Stomach (tissue), 9 donors: Measurements from ENCODE around the gene EBNA1BP2. TPM values are rescaled to one million over a fixed set of nuclear protein-coding genes. Genes with fewer than 3 reads are reported as not detected.

Experiments
- DNase-seq, 2 donors: peaks; one replicate each; pipeline versions ENCODE4 v3.0.0 to v3.0.0-alpha.2; 2013 to 2019
- H3K27ac ChIP-seq, 5 donors: fragments of 200-600 bp in 4 of 5; sonication (generic) in 4 of 5; one replicate each; pipeline ENCODE4 v1.5.1; 2013 to 2019; ENCODE audit warnings: mild to moderate bottlenecking in 1 of 5, moderate library complexity in 1 of 5
- H3K27me3 ChIP-seq, 3 donors: fragments of 200-600 bp; sonication (generic); one replicate each; pipeline ENCODE4 v1.5.1; 2017 to 2019; ENCODE audit warnings: mixed run types in 1 of 3
- H3K36me3 ChIP-seq, 4 donors: fragments of 200-600 bp; sonication (generic); 1 replicate in 3 of 4; 2 replicates in 1 of 4; pipeline ENCODE4 v1.5.1; 2016 to 2019
- H3K4me1 ChIP-seq, 4 donors: fragments of 200-600 bp; sonication (generic); one replicate each; pipeline ENCODE4 v1.5.1; 2016 to 2019
- H3K4me3 ChIP-seq, 4 donors: fragments of 200-600 bp; sonication (generic) in 3 of 4; one replicate each; pipeline ENCODE4 v1.5.1; 2016 to 2019; ENCODE audit warnings: mild to moderate bottlenecking in 1 of 4
- H3K9me3 ChIP-seq, 4 donors: fragments of 200-600 bp; sonication (generic); one replicate each; pipeline ENCODE4 v1.5.1; 2016 to 2019
- EP300 ChIP-seq: sonication (generic); formaldehyde crosslinking; IDR thresholded peaks from one replicate; pipeline ENCODE4 v1.6.1; 2017; ENCODE audit warnings: antibody characterized with exemption
- POLR2A ChIP-seq, 4 donors: fragments of 450-650 bp; IDR thresholded peaks; one replicate each; pipeline ENCODE4 v1.6.1; 2016; ENCODE audit warnings: antibody characterized with exemption in 4 of 4, control low read depth in 2 of 4, mild to moderate bottlenecking in 1 of 4, moderate library complexity in 1 of 4
- POLR2AphosphoS5 ChIP-seq, 3 donors: sonication (generic); formaldehyde crosslinking; IDR thresholded peaks; one replicate each; pipeline ENCODE4 v1.6.1; 2016; ENCODE audit warnings: antibody characterized with exemption in 3 of 3
- WGBS, 5 donors: extraction: QIAGEN DNeasy Blood & Tissue Kit in 3 of 5; methylation state at CpG; one replicate each; pipeline versions ENCODE4 v1.1.5 to v1.1.7; 2013 to 2018; 5-methylcytosine and 5-hydroxymethylcytosine counted together
- intact Hi-C: fragments of 100-400 bp; cut with DNase I; formaldehyde crosslinking; loops from one replicate; pipeline ENCODE4 v1.15.1; 2023; ENCODE audit warnings: low total_unique reads
- polyA plus RNA-seq, 3 donors: library from polyadenylated mRNA; stranded (reverse); fragments of 200-250 nt; gene quantifications; one replicate each; pipeline ENCODE4 v1.2.3, GENCODE V29; 2013
- total RNA-seq, 5 donors: library from RNA; depleted of rRNA; stranded (reverse); fragments of >200 nt; gene quantifications; one replicate each; pipeline versions ENCODE4 v1.1.0 to v1.2.3, GENCODE V29; 2014 to 2016
- TF ChIP-seq, protein P1 (sequence below), 7 experiments: fragments of 450-650 bp in 4 of 7; fragments of 200-600 bp in 3 of 7; sonication (generic) in 3 of 7; IDR thresholded peaks; one replicate each; pipeline ENCODE4 v1.5.1; 2016 to 2019; ENCODE audit warnings: antibody characterized with exemption in 7 of 7, control low read depth in 2 of 7, mild to moderate bottlenecking in 1 of 7
- donor health status: healthy with polysubstance abuse.
- donor health status: Bipolar disorder and iron deficiency.
- donor health status: healthy.

The EBNA1BP2 gene
- total and polyA plus RNA-seq, 8 donors: 4.1 to 58.9 (median 47.9) TPM

DNA sequence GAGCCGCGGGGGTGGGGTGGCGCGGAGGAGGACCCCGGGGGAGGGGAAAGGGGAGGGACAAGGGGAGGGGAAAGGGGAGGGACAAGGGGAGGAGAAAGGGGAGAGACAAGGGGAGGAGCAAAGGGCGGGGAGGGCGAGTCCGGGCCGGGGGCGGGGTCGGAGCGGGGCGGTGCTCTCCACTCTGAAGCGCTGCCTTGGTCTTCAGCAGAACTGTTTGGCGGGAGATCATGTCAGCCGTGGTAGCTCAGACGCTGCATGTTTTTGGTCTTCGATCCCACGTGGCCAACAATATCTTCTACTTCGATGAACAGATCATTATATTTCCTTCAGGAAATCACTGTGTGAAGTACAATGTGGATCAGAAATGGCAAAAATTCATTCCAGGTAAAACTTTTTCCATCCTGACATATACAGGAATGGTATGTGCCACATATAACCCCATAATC lies 460 bp upstream of the EBNA1BP2 start:
- Histone ChIP-seq H3K27me3 (peaks cover 0 to 16% (median 4%) of the 10 kb centered on the region in 3 donors), H3K4me1 (peaks cover 14 to 23% (median 18%) of the 10 kb centered on the region in 4 donors), H3K36me3 (peaks cover 15 to 31% (median 29%) of the 10 kb centered on the region in 4 donors), H3K27ac (peak overlapping the region in 4 of 5 donors; percentile 35 to 74 (median 54)), H3K4me3 (peak overlapping the region; percentile 60 to 97 (median 74)), H3K9me3 (no peaks in the 10 kb centered on the region)
- TF ChIP-seq POLR2AphosphoS5 (IDR thresholded peaks at IDR 0.05) (peak in 1 of 3 donors; percentile 60), EP300 (no peak)
- intact Hi-C loops: no loop called here
- peak; percentile 86 to 95 for DNase-seq
- 1 to 3% (median 1%) methylated on average over 13 to 20 of the region's 20 CpGs for WGBS, 5 donors

DNA sequence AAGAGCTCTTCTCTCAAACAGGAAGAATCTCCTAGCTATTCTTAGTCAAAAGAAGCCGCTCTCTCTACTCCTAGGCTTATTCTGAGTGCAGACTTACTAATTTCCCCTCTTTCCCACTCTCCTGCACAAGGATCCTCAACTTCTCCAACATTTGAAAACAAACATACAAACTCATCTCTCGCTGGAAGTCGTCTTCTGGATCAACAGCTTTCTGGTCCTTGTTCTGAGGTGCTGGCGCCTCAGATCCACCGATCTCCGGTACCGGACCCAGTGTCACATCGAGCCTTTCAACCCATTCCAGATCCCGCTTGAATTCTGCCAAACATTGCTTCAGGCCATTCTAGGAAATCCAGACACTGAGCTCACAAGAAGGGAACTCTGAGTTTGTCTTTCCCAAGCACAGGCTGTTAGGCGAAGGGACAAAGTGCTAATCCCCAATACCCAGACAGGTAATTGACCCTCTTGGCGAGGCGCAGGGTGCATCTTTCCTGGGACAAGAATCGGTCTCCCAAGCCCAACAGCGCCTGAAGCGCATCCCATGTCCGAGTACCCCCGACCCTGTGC lies 696 bp downstream of the EBNA1BP2 start:
- no peak for TF ChIP-seq EP300
- TF ChIP-seq POLR2AphosphoS5 (IDR thresholded peaks at IDR 0.05): no peak
- TF ChIP-seq, protein P1, sequence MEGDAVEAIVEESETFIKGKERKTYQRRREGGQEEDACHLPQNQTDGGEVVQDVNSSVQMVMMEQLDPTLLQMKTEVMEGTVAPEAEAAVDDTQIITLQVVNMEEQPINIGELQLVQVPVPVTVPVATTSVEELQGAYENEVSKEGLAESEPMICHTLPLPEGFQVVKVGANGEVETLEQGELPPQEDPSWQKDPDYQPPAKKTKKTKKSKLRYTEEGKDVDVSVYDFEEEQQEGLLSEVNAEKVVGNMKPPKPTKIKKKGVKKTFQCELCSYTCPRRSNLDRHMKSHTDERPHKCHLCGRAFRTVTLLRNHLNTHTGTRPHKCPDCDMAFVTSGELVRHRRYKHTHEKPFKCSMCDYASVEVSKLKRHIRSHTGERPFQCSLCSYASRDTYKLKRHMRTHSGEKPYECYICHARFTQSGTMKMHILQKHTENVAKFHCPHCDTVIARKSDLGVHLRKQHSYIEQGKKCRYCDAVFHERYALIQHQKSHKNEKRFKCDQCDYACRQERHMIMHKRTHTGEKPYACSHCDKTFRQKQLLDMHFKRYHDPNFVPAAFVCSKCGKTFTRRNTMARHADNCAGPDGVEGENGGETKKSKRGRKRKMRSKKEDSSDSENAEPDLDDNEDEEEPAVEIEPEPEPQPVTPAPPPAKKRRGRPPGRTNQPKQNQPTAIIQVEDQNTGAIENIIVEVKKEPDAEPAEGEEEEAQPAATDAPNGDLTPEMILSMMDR (IDR thresholded peaks at IDR 0.05): no peak
- no peak for TF ChIP-seq POLR2A (IDR thresholded peaks at IDR 0.05)
- DNase-seq: no peak
- peaks cover 14 to 23% (median 18%) of the 10 kb centered on the region in 4 donors for H3K4me1 ChIP-seq
- peak overlapping the region; percentile 60 to 97 (median 74) for H3K4me3 ChIP-seq
- 12 to 33% (median 19%) methylated on average over 13 to 17 of the region's 17 CpGs for WGBS, 5 donors
- peak overlapping the region in 4 of 5 donors; percentile 35 to 74 (median 54) for H3K27ac ChIP-seq
- intact Hi-C loops: no loop called here
- H3K36me3 ChIP-seq: peaks cover 19 to 42% (median 41%) of the 10 kb centered on the region in 4 donors
- peaks cover 0 to 4% (median 0%) of the 10 kb centered on the region in 3 donors for H3K27me3 ChIP-seq
- no peaks in the 10 kb centered on the region for H3K9me3 ChIP-seq

DNA sequence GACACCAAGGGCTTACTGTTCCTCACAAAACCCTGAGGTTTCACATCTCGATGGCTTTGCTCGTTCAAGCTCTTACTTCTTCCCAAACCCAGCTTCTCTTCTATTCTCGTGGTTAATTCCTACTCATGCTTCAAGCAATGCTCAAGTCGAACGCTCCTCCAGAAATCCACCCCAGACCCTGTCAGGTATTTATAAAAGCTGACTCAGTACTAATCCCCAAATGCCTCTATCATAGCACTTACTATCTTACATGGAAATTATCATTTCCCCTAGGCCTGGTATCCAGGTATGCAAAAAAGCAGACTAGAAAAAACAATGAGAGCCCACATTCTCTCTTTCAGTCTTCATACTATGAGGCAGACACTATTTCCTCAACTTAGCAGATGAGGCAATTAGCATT lies 6.3 kb downstream of the EBNA1BP2 start:
- WGBS, 5 donors: 95 to 99% (median 98%) methylated on average over 5 of the region's 5 CpGs
- Histone ChIP-seq H3K36me3 (peaks cover 36 to 83% (median 79%) of the 10 kb centered on the region in 4 donors), H3K4me1 (peaks cover 2 to 7% (median 3%) of the 10 kb centered on the region in 4 donors), H3K4me3 (no peak overlapping the region), H3K27me3 (no peaks in the 10 kb centered on the region), H3K27ac (no peak overlapping the region), H3K9me3 (no peaks in the 10 kb centered on the region)
- TF ChIP-seq EP300: no peak
- no peak for TF ChIP-seq POLR2AphosphoS5 (IDR thresholded peaks at IDR 0.05)
- TF ChIP-seq, protein P1 (IDR thresholded peaks at IDR 0.05): no peak
- no peak for DNase-seq
- intact Hi-C loops: no loop called here

DNA sequence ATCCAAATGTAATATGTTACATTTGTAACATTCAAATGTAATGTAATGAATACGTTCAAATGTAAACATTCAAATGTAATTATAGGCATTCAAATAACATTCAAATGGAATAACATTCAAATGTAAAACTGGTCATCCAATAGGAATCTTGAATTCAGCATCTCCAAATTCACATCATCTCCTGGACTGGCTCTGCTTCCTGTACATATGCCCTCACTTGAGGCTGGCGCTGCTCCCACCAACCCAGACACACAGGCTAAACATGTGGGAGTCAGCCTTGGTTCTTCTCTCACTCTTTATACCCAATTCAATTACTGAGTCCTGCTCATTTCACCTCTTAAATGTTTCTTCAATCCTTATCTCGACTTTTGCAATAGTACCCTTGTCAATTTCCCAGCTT lies 6.9 kb downstream of the EBNA1BP2 start:
- no peaks in the 10 kb centered on the region for H3K9me3 ChIP-seq
- H3K27ac ChIP-seq: no peak overlapping the region
- H3K4me3 ChIP-seq: no peak overlapping the region
- WGBS, 5 donors: 83 to 92% (median 86%) methylated on average over 3 of the region's 3 CpGs
- H3K36me3 ChIP-seq: peaks cover 36 to 78% (median 76%) of the 10 kb centered on the region in 4 donors
- no peak for DNase-seq
- intact Hi-C loops: no loop called here
- TF ChIP-seq POLR2AphosphoS5 (IDR thresholded peaks at IDR 0.05): no peak
- no peak for TF ChIP-seq EP300
- TF ChIP-seq POLR2A (IDR thresholded peaks at IDR 0.05): no peak
- no peaks in the 10 kb centered on the region for H3K27me3 ChIP-seq
- H3K4me1 ChIP-seq: peaks cover 0 to under 1% (median 0%) of the 10 kb centered on the region in 4 donors

DNA sequence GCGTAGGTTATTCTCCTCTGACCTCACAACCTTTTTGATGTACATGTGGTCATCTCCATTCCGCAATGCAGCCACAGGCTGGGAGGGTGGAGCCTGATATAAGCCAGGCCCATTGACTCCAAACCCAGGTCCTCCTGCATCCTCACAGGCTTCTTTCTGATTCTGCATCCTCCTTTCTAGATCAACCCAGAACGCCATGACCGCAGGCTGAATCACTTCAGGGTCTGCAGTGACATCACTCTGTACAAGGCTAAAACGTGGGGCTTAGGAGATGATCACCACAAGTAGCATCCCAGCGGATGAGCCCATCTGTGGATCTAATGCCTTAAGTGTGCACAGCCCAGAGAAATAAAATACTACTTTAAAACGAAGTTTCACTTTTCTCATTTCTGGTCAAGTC lies 16.1 kb downstream of the EBNA1BP2 start:
- Histone ChIP-seq H3K27ac (no peak overlapping the region), H3K4me3 (no peak overlapping the region), H3K36me3 (no peaks in the 10 kb centered on the region), H3K9me3 (no peaks in the 10 kb centered on the region), H3K27me3 (peaks cover 0 to 22% (median 4%) of the 10 kb centered on the region in 3 donors), H3K4me1 (no peaks in the 10 kb centered on the region)
- TF ChIP-seq EP300 (no peak), POLR2AphosphoS5 (IDR thresholded peaks at IDR 0.05) (no peak), POLR2A (IDR thresholded peaks at IDR 0.05) (no peak)
- TF ChIP-seq, protein P1 (IDR thresholded peaks at IDR 0.05): no peak
- no peak for DNase-seq
- 74 to 84% (median 81%) methylated on average over 7 of the region's 7 CpGs for WGBS, 5 donors
- intact Hi-C loops: no loop called here
